Ectodermal cell (in vitro differentiated cells): ENCODE measurements around the gene BLVRB.
"Not testable (repeated sequence)": the region's sequence is repeated elsewhere in the genome, so short reads cannot be mapped to it uniquely, and the experiment has no call there.

Experiments used
- H3K27ac ChIP-seq: 2 replicates; pipeline ENCODE4 v1.7.0; 2013; ENCODE audit warnings: mild to moderate bottlenecking, low read depth, low read length; ENCODE audit not compliant: insufficient read depth, poor library complexity, severe bottlenecking
- H3K27me3 ChIP-seq: 2 replicates; pipeline ENCODE4 v1.7.0; 2013; ENCODE audit warnings: mild to moderate bottlenecking, low read length; ENCODE audit not compliant: insufficient read depth, control insufficient read depth, poor library complexity, severe bottlenecking
- H3K36me3 ChIP-seq: one replicate; pipeline ENCODE4 v1.7.0; 2013; ENCODE audit warnings: low read length; ENCODE audit not compliant: control insufficient read depth, insufficient read depth
- H3K4me1 ChIP-seq: one replicate; pipeline ENCODE4 v1.7.0; 2013; ENCODE audit warnings: low read length; ENCODE audit not compliant: control insufficient read depth, insufficient read depth
- H3K4me3 ChIP-seq: 2 replicates; pipeline ENCODE4 v1.7.0; 2013; ENCODE audit warnings: low read depth, low read length, control low read depth; ENCODE audit not compliant: insufficient read depth
- H3K9me3 ChIP-seq: 2 replicates; pipeline ENCODE4 v1.7.0; 2013; ENCODE audit warnings: mild to moderate bottlenecking, low read length, moderate library complexity; ENCODE audit not compliant: control insufficient read depth
- WGBS, 2 experiments: methylation state at CpG; one replicate each; pipeline ENCODE4 v1.1.7; 2013; ENCODE audit warnings: missing lambda C conversion rate in 2 of 2; 5-methylcytosine and 5-hydroxymethylcytosine counted together

The BLVRB gene

DNA sequence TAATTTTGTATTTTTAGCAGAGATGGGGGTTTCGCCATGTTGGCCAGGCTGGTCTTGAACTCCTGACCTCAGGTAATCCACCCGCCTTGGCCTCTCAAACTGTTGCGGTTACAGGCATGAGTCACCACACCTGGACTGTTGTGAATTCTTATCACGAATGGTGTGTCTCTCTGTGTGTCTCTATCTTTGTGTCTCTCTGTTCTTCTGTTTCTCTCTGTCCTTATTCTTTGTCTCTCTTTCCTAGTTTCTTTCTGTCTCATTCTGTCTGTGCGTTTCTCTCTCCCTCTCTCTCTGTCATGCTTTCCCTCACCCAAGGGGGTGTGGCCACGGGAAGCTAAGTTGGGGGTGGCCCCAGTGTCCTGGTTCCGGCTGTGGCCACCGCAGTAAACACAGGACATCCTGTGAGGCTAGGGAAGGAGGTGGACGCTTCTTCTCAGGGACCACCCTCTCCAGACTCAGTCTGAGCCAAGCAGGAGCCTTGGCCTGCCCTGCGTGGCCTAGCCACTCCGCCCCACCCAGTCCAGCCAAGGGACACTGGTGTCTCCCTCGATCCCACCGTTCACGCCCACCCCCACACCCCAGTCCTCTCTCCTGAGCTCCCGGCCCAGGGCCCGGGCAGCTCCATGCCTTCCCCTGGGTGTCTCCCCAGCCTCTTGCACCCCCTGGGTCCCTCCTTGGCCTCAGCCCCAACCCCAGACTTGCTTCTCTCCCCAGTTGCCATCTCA lies 48.5 kb downstream of the BLVRB start:
- H3K4me1 ChIP-seq = peaks cover 23% of the 10 kb centered on the region
- H3K27ac ChIP-seq = no peak overlapping the region
- WGBS, 2 experiments = 78 to 82% methylated on average over 16 of the region's 16 CpGs
- no peak overlapping the region for H3K4me3 ChIP-seq
- no peaks in the 10 kb centered on the region for H3K36me3 ChIP-seq
- no peaks in the 10 kb centered on the region for H3K9me3 ChIP-seq
- H3K27me3 ChIP-seq = no peaks in the 10 kb centered on the region

DNA sequence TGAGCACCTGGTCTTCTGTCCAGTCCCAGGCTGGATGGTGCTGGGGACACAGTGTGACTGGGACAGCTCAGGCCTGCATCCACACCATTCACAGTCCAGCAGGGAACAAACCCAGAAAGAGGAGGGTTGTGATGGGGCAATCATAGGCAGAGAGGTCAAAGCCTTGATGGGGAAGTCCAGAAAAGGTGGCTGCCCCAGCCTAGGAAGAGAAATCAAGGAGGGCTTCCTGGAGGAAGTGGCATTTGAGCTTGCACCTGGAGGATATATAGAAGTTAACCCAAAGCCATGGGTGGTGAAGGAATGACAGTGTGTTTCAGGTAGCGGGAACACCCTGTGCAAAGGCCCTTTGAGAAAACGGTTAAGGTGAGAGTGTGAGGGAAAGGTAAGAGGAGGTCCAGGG lies 49.8 kb downstream of the BLVRB start:
- Histone ChIP-seq H3K9me3 (no peaks in the 10 kb centered on the region), H3K36me3 (no peaks in the 10 kb centered on the region), H3K4me1 (peaks cover 16% of the 10 kb centered on the region), H3K27ac (no peak overlapping the region), H3K27me3 (no peaks in the 10 kb centered on the region), H3K4me3 (no peak overlapping the region)
- 96% methylated on average over 2 of the region's 2 CpGs for WGBS, 2 experiments

DNA sequence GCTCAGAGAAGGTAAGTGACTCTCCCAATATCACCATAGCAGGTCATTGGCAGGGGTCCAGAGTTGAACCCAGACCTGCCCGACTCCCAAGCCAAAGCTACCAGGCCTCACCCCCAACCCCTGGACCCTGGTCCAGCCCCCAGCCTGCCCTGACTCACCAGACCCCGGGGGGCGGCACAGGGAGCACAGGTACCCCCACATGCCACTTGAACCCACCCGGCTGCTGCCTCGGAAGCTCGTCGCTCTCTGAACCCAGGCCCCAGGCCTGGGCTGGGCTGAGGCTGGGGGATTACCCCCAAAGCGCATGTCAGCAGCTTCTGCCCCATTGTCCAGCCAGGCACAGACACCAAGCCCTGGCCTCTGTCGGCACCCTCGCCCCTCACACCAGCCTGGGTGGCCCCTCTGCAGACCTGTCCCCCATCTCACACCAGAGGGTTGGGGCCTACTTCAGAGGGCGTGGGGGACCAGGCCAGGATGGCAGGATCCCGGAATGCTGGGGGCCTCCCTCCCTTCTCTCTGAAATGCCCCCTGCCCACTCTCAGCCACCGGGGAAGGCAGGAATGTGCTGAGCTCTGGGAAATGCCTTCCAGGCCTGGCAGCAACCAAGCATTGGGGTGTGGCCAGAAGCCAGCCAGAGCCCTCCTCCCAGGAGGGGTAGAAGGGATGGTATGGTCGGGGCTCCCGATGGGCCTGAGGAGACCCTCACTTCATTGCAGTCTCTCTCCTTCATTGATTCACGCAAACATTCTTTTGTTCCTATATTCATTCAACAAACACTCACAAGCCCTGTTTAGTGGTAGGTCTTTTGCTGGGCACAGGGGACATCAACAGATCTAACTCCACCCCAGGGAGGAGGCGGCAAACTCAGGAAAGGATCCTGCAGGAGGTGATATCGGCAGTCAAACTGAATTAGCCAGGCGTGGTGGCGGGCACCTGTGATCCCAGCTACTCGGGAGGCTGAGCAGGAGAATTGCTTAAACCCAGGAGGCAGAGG lies 50.7 kb downstream of the BLVRB start:
- Histone ChIP-seq H3K4me3 (no peak overlapping the region), H3K27me3 (no peaks in the 10 kb centered on the region), H3K27ac (no peak overlapping the region), H3K9me3 (no peaks in the 10 kb centered on the region), H3K4me1 (peaks cover 22% of the 10 kb centered on the region), H3K36me3 (no peaks in the 10 kb centered on the region)
- WGBS, 2 experiments = 81 to 87% methylated on average over 21 of the region's 21 CpGs

DNA sequence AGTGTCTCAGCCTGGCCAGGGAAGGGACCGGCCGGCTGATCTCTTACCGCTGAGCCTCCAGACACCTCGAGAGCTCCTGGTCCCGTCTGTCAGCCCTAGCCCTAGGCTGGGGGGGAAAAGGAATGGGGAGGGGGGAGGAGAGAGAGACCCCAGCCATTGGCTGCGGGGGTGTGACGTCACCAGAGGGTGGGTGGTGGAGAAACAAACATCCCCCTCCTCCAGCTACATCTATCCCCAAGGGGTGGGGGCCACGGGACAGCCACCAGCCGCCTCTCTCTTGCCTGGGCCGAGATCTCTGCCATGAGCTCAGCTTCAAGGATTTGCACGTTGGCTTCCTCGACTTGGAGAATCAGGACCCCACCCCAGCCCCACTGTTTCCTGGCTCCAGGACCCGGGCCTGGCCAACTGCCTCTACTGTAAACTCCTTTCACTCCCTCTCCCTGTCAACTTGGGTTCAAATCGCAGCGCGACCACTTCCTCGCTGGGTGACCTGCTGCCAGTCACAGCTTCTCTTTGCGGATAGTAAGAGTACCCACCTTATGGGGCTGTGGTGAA lies 52.2 kb downstream of the BLVRB start, which contains the start of gene PRX:
Gene PRX (minus strand): TSS at position 88 of the 555 bp plus-strand sequence. CDS start 5,446 bp downstream, outside the sequence.
- 31 to 32% methylated on average over 17 to 18 of the region's 18 CpGs for WGBS, 2 experiments
- no peaks in the 10 kb centered on the region for H3K27me3 ChIP-seq
- peaks cover 24% of the 10 kb centered on the region for H3K4me1 ChIP-seq
- peak within 1 kb of the TSS; percentile 27 for H3K27ac ChIP-seq
- H3K9me3 ChIP-seq = no peaks in the 10 kb centered on the region
- H3K36me3 ChIP-seq = no peaks in the 10 kb centered on the region
- H3K4me3 ChIP-seq = no peak within 1 kb of the TSS

DNA sequence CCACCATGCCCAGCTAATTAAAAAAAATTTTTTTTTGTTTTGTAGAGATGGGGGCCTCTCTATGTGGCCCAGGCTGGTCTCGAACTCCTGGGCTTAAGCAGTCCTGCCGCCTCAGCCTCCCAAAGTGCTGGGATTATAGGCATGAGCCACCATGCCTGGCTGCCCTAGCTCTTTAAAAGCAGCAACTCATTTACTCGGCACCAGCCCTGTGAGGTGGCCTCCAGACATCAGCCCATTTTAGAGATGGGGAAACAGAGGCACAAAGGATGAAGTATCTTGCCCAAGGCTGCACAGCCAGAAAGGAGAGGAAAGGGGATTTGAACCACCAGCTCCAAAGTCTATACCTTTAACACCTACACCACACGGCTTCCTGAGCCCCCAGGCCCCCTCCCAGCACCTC lies 52.7 kb downstream of the BLVRB start:
- Histone ChIP-seq H3K36me3 (no peaks in the 10 kb centered on the region), H3K27me3 (no peaks in the 10 kb centered on the region), H3K4me3 (no peak overlapping the region), H3K9me3 (no peaks in the 10 kb centered on the region), H3K4me1 (peaks cover 24% of the 10 kb centered on the region), H3K27ac (peak overlapping the region; percentile 27)
- WGBS, 2 experiments = 71 to 79% methylated on average over 4 of the region's 4 CpGs

DNA sequence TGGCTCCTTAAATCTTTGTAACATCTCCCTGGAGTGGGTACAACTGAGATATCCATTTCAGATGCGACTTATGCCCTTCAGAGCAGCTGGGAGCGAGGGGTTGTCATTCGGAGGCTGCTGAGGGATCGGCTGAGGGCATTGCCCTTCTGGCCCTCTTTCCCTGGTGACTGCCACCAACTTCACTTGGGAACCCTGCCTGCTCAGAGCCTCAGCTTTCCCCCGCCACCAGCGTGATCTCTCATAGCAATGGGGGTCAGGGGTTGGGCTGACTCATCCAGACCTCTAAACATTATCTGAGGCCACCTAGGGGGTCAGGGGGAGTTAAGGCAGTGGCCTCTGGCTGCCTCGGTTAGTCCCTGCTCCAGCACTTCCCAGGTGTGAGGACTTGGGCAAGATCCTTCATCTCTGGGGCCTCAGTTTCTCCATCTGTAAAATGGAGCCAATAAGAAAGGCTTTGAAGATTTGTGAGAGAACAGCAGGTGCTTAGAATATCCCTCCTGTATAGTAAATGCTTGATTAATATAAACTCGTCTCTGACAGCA lies 53.5 kb downstream of the BLVRB start:
- no peak overlapping the region for H3K27ac ChIP-seq
- no peaks in the 10 kb centered on the region for H3K27me3 ChIP-seq
- H3K9me3 ChIP-seq = no peaks in the 10 kb centered on the region
- H3K4me1 ChIP-seq = peaks cover 17% of the 10 kb centered on the region
- no peaks in the 10 kb centered on the region for H3K36me3 ChIP-seq
- 67 to 70% methylated on average over 8 of the region's 8 CpGs for WGBS, 2 experiments
- H3K4me3 ChIP-seq = no peak overlapping the region

DNA sequence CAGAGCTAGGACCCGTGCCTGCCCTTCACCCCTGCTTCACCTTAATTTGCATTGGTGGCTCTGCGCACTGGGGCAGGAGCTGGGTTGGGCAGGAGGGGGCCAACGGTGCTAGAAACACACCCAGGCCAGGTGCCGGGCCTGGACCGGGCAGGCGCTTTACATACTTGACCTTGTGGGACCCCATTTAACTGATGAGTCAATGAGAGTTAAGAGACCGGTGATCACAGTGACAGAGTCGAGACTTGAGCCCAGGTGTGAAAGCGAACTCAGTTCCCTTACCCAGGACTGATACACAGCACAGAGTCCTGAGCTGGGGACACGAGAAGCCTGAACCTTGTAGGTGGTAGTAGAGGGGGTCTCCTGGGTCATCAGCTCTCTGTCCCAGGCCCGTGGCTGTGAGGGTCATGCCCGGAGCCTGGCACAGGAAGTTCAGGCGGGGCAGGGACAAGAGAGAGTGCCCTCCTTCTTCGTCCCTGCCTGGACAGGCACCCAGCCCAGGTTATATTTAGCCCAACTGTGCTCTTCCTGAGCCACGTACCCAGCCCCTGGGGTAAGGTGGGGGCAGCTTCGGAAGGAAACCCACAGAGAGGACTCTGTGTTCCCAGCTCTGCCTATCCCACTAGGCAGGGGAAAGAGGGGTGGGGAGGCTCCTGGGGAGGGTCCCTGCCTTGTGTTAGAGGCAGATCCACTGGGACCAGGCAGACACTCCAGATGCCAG lies 54.3 kb downstream of the BLVRB start:
- 81 to 85% methylated on average over 16 of the region's 16 CpGs for WGBS, 2 experiments
- H3K9me3 ChIP-seq = no peaks in the 10 kb centered on the region
- H3K36me3 ChIP-seq = no peaks in the 10 kb centered on the region
- peaks cover 14% of the 10 kb centered on the region for H3K4me1 ChIP-seq
- H3K4me3 ChIP-seq = no peak overlapping the region
- H3K27me3 ChIP-seq = no peaks in the 10 kb centered on the region
- no peak overlapping the region for H3K27ac ChIP-seq

DNA sequence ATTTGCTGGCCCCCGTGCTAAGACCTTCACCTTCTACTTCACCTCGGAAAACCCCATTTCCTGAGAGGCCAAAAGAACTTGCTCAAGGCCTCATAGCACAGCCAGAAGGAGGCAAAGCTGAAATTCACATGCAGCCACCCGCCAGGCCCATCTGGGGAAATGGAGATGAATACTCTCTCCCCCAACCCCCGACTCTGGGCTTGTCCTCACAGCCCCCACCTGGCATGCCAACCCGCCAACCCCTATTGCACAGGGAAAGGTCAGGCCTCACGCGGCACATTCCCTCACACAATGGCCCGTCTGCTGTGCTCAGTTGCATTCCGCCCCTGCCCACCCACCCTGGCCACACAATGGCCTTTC lies 55.5 kb downstream of the BLVRB start:
- no peak overlapping the region for H3K27ac ChIP-seq
- H3K27me3 ChIP-seq = no peaks in the 10 kb centered on the region
- 36 to 41% methylated on average over 9 of the region's 9 CpGs for WGBS, 2 experiments
- H3K4me3 ChIP-seq = no peak overlapping the region
- H3K9me3 ChIP-seq = no peaks in the 10 kb centered on the region
- H3K4me1 ChIP-seq = peaks cover 13% of the 10 kb centered on the region
- H3K36me3 ChIP-seq = no peaks in the 10 kb centered on the region

DNA sequence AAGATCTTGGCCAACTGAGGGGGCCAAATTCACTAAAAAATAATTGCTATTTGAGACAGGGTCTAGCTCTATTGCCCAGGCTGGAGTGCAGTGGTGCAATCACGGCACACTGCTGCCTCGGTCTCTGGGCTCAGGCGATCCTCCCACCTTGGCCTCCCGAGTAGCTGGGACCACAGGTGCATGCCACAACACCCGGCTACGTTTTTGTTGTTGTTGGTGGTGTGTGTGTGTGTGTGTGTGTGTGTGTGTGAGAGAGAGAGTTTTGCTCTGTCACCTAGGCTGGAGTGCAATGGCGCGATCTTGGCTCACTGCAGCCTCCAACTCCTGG lies 57.0 kb downstream of the BLVRB start:
- WGBS, 2 experiments = 91 to 95% methylated on average over 8 of the region's 8 CpGs
- not testable (repeated sequence) for H3K4me3 ChIP-seq, H3K27ac ChIP-seq, H3K4me1 ChIP-seq, H3K9me3 ChIP-seq, H3K27me3 ChIP-seq, H3K36me3 ChIP-seq
